Measurements from ENCODE around the gene ARHGAP45.

Gene ARHGAP45

GRCh38 chr19:1070931-1071791, 4.2 kb downstream of the ARHGAP45 start:
- no peak for TF ChIP-seq CTCF (IDR thresholded peaks at IDR 0.05; ENCODE audit: insufficient read depth, low read depth, low read length, missing control alignments)
- no peak overlapping the region for H3K4me3 ChIP-seq (ENCODE audit: low read depth, low read length)
- no peak for DNase-seq (ENCODE audit: low read depth)

DNA sequence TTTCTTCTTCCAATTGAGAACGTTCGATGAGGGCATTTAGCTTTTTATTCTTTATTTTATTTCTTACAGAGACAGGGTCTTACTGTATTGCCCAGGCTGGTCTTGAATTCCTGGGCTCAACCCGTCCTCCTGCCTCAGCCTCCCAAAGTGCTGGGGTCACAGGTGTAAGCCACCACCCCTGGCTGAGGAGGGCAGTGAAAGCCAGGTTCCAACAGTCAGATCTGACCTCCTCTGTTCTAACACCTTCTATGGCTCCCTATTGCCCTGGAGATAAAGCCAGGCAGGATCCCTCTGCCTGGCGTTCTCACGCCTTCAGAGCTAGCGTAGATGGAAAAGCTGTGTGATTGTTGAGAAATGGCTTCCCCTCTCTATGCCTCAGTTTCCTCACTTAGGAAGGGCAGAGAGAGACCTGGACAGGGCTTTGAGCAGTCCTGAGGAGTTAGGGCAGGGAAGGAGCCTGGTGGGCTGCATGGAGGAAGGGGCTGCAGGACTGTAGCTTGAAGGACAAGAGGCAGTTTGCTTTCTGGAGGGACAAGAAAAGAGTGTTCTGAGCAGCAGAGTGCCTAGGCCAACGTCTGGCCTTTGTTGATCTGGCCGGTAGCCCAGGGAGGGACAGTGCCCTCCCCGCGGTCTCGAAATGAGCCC, 5.5 kb downstream of the ARHGAP45 start:
- no peak for DNase-seq (ENCODE audit: low read depth)
- no peak for TF ChIP-seq CTCF (IDR thresholded peaks at IDR 0.05; ENCODE audit: insufficient read depth, low read depth, low read length, missing control alignments)
- no peak overlapping the region for H3K4me3 ChIP-seq (ENCODE audit: low read depth, low read length)

DNA sequence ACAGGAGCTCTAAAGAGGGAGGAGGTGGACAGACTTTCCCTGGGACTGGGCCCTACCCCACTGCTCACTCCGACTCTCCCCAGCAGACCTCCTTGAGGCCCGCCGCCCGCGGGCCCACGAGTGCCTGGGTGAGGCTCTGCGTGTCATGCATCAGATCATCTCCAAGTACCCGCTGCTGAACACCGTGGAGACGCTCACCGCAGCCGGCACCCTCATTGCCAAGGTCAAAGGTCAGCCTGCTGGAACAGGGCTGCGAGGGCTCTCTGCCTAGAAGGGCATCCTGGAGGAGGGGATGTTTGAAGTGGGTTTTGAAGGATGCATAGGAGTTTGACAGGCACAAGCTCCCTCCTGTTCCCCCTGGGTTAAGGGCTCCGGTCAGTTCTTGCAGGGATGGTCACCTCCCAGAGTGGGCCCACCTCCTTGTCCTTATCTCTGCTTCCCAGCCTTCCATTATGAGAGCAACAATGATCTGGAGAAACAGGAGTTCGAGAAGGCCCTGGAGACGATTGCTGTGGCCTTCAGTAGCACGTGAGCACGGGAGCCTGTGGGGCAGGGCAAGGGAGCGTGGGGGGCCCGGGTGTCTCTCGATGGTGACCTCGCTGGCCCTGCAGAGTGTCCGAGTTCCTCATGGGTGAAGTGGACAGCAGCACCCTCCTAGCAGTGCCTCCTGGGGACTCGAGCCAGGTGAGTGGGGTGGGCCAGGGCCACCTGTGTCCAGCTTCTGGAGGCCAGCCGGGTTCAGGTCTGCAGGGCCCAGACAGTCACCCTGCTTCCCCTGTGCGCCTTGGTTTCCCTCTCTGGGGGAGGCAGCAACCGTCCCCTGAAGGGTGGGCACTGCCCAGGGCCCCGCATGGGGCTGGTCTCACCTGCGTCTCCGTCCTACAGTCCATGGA, 6.3 kb downstream of the ARHGAP45 start:
- H3K4me3 ChIP-seq (ENCODE audit: low read depth, low read length), result no peak overlapping the region
- DNase-seq (ENCODE audit: low read depth), result no peak
- no peak for TF ChIP-seq CTCF (IDR thresholded peaks at IDR 0.05; ENCODE audit: insufficient read depth, low read depth, low read length, missing control alignments)

GRCh38 chr19:1073956-1074517, 7.1 kb downstream of the ARHGAP45 start:
- no peak for TF ChIP-seq CTCF (IDR thresholded peaks at IDR 0.05; ENCODE audit: insufficient read depth, low read depth, low read length, missing control alignments)
- no peak for DNase-seq (ENCODE audit: low read depth)
- 0 out of 2 replicates have a peak overlapping the region, but pooled peaks have one; percentile 10 for H3K4me3 ChIP-seq (ENCODE audit: low read depth, low read length)

GRCh38 chr19:1074544-1075283, 7.7 kb downstream of the ARHGAP45 start:
- peak; percentile 85 for DNase-seq (ENCODE audit: low read depth)
- H3K4me3 ChIP-seq (ENCODE audit: low read depth, low read length), result peak overlapping the region; percentile 37
- TF ChIP-seq CTCF (IDR thresholded peaks at IDR 0.05; ENCODE audit: insufficient read depth, low read depth, low read length, missing control alignments), result no peak

DNA sequence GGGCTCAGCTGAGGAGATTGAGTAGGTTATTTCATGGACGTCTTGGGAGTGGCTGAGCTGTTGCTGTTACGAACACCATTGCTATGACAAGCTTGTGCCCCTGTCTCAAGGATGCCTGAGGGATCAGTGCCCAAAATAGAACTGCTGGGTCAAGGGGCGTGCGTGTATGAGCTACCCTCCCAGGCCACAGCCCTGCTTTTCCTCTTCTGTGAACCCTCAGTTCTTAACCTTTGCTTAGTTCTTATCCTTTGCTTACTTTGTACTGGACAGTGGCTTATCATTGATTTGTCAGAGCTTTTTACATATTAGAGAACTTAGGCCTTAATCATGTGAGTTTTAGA, 9.0 kb downstream of the ARHGAP45 start:
- no peak overlapping the region for H3K4me3 ChIP-seq (ENCODE audit: low read depth, low read length)
- TF ChIP-seq CTCF (IDR thresholded peaks at IDR 0.05; ENCODE audit: insufficient read depth, low read depth, low read length, missing control alignments), result no peak
- DNase-seq (ENCODE audit: low read depth), result no peak
